ENCODE measurements around the gene TSHZ3.

The TSHZ3 gene

DNA sequence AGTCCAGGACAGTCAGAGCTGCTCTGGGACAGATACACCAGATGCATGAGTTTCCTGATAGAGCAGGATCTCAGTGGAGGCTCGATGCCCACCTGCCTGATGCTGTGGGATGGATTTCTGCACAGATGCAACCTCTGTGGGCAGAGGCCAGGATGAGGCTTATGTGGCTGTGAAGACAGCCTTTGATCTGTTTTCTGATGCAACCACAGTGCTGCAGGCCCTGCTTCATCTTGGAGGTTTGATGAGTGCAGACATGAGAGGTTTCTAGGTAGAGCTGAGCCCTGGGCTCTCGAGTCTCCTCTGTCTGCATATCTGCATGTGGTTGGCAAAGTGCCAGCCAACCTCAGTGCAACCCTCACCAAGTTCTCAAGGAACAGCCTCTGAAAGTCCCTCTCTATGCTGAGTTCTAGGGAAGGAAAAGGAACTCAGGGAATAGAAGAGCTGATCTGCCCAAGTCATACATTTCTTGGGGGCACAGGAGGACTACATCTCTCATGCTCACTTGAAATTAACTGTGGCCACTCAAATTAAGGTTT, 23.1 kb upstream of the TSHZ3 start:
- TF ChIP-seq, protein P1, sequence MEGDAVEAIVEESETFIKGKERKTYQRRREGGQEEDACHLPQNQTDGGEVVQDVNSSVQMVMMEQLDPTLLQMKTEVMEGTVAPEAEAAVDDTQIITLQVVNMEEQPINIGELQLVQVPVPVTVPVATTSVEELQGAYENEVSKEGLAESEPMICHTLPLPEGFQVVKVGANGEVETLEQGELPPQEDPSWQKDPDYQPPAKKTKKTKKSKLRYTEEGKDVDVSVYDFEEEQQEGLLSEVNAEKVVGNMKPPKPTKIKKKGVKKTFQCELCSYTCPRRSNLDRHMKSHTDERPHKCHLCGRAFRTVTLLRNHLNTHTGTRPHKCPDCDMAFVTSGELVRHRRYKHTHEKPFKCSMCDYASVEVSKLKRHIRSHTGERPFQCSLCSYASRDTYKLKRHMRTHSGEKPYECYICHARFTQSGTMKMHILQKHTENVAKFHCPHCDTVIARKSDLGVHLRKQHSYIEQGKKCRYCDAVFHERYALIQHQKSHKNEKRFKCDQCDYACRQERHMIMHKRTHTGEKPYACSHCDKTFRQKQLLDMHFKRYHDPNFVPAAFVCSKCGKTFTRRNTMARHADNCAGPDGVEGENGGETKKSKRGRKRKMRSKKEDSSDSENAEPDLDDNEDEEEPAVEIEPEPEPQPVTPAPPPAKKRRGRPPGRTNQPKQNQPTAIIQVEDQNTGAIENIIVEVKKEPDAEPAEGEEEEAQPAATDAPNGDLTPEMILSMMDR (IDR thresholded peaks at IDR 0.05; ENCODE audit: low read length, missing control alignments) = no peak
- no peak for DNase-seq (ENCODE audit: low read depth)
- no peak overlapping the region for H3K4me3 ChIP-seq (replicated peaks; ENCODE audit: low read depth, low read length)

DNA sequence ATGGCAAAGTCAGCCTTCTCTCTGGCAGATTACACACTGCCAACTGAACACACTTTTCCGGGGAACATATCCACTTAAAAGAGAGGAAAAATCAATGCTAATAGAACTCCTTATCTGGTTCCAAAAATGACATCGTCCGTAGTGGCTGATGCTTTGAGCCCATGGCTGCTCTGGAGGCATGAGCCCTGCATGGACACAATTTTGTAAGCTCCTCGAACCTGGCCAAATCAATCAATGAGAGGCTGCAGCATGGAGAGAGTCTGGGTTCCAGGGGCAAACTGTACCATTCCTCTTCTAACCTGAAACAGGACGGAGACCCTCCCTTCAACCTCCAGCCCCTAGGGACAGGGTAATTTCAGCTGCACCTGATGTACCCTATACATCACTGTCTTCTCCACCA, 21.0 kb upstream of the TSHZ3 start:
- no peak overlapping the region for H3K4me3 ChIP-seq (replicated peaks; ENCODE audit: low read depth, low read length)
- TF ChIP-seq, protein P1 (IDR thresholded peaks at IDR 0.05; ENCODE audit: low read length, missing control alignments) = no peak
- DNase-seq (ENCODE audit: low read depth) = no peak

DNA sequence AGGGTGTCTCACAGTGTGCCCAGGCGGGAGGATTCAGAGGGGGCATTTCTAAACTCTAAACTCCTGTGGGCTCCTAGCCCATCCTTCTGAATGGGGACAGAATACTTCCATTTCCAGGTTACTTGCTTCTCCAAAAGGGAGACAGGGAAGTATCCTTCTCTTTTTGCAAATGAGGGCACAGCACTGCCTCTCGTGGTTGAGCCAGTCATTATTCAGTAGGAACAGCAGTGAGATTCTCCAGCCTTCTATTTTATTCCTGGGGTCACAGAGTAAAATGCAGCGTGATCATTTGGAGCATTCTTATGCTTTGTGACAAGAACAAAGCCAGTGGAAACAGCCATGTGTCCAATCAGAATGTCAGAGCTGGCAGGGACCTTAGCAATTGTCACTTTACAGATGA, 15.7 kb upstream of the TSHZ3 start:
- TF ChIP-seq, protein P1 (IDR thresholded peaks at IDR 0.05; ENCODE audit: low read length, missing control alignments) = no peak
- DNase-seq (ENCODE audit: low read depth) = no peak

DNA sequence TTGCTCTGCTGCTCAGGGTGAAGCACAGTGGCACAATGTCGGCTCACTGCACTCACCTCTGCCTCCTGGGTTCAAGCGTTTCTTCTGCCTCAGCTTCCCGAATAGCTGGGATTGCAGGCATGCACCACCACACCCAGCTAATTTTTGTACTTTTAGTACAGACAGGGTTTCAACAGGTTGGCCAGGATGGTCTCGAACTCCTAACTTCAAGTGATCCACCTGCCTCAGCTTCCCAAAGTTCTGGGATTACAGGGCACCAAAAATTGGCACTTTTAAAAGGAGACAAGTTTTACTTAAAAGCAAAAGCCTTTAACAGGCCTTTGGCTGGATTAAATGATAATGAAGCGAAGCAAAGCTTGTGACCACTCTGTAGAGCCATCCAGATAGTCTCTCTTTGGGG, 12.5 kb upstream of the TSHZ3 start:
- H3K4me3 ChIP-seq (replicated peaks; ENCODE audit: low read depth, low read length) = no peak overlapping the region
- TF ChIP-seq, protein P1 (IDR thresholded peaks at IDR 0.05; ENCODE audit: low read length, missing control alignments) = no peak
- no peak for DNase-seq (ENCODE audit: low read depth)

More for the DNA sequence above, 15.7 kb upstream of the TSHZ3 start:
- no peak overlapping the region for H3K4me3 ChIP-seq (replicated peaks; ENCODE audit: low read depth, low read length)

DNA sequence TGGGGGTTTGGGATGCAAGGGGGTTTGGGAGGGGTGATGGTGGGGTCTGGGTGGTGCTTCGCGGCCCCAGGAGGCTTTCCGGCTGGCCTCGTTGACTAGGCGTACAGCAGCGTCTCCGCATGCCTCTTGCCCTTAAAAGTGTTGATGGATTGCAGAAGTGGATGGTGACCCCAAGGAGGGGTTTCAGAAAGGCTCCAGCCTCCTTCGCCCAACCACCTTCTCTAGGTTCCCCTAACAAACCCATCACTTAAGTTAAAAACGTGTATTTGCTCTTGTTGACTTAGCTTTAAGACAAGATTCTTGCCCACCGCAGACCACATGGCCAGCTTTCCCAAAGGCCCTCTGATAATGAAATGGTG, 8.1 kb upstream of the TSHZ3 start:
- TF ChIP-seq, protein P1 (IDR thresholded peaks at IDR 0.05; ENCODE audit: low read length, missing control alignments) = no peak
- H3K4me3 ChIP-seq (replicated peaks; ENCODE audit: low read depth, low read length) = no peak overlapping the region
- no peak for DNase-seq (ENCODE audit: low read depth)

DNA sequence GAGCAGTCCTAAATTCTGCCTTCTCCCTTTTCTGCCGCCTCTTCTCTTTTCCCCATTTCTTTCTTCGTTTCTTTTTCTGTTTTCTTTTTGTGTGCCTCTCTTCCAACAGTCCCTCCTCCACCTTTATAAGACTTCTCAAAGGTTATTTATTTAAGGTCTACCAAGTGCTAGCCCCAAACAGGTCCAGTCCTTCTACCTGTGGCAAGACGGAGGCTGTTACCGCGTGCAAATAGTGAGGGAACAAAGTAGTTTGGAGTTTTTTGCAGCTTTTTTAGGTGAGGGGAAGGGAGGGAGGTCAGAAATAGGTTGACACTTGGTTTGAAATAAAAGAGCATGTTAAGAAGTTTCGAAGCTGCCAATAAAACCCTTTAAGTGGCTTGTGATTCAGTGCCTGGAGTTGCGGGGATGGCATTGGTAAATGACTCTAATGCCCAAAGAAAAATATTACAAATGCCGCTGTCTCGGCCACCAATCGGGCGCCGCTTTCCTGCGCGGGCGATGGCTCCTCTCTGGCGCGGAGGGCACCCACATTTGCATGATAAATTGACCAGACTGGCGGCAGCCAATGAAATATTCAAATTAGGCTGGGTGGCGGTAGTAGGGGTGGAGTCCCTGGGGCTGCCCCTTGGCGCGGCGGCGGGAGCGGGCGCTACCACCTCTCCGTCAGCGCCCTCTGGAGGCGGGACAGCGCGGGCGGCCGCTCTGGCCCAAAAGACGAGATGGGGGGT, 7.5 kb upstream of the TSHZ3 start:
- TF ChIP-seq, protein P1 (IDR thresholded peaks at IDR 0.05; ENCODE audit: low read length, missing control alignments) = no peak
- H3K4me3 ChIP-seq (replicated peaks; ENCODE audit: low read depth, low read length) = no peak overlapping the region
- DNase-seq (ENCODE audit: low read depth) = no peak

Measured in fibroblast of pulmonary artery (primary cell).